HFF-Myc (cell line): Measurements from ENCODE around the gene ZFHX3.

ENCODE experiments used
- DNase-seq: peaks from one replicate; pipeline ENCODE4 v3.0.0-alpha.2; 2011; ENCODE audit warnings: low read depth; ENCODE audit errors: extremely low read depth
- H3K4me3 ChIP-seq: replicated peaks from 2 replicates; pipeline ENCODE4 v1.5.1; 2011; ENCODE audit warnings: low read depth, mild to moderate bottlenecking, control low read depth, low read length
- CTCF ChIP-seq: IDR thresholded peaks from 2 replicates; pipeline ENCODE4 v1.5.1; 2012; ENCODE audit warnings: mild to moderate bottlenecking, low read depth, low read length, control low read depth; ENCODE audit errors: missing control alignments

ZFHX3 gene

GRCh38 chr16:72983728-72984350 is 64.1 kb downstream of the ZFHX3 start:
- DNase-seq: no peak
- H3K4me3 ChIP-seq: no peak overlapping the region
- TF ChIP-seq CTCF: no peak

- H3K4me3 ChIP-seq: no peak overlapping the region
- no peak for TF ChIP-seq CTCF
- DNase-seq: no peak
Observed at GRCh38 chr16:72983241-72983640, 64.7 kb downstream of the ZFHX3 start.

GRCh38 chr16:72979974-72980373 is 68.0 kb downstream of the ZFHX3 start:
- TF ChIP-seq CTCF: no peak
- H3K4me3 ChIP-seq: no peak overlapping the region
- DNase-seq: no peak

- DNase-seq: no peak
- no peak overlapping the region for H3K4me3 ChIP-seq
- no peak for TF ChIP-seq CTCF
Observed at GRCh38 chr16:72978212-72978611, 69.7 kb downstream of the ZFHX3 start.

- H3K4me3 ChIP-seq: no peak overlapping the region
- TF ChIP-seq CTCF: no peak
- DNase-seq: no peak
Observed at GRCh38 chr16:72977127-72977526, 70.8 kb downstream of the ZFHX3 start.

- no peak for DNase-seq
- H3K4me3 ChIP-seq: no peak overlapping the region
- no peak for TF ChIP-seq CTCF
Observed at GRCh38 chr16:72976438-72977064, 71.4 kb downstream of the ZFHX3 start.

GRCh38 chr16:72975809-72976437 is 72.0 kb downstream of the ZFHX3 start:
- TF ChIP-seq CTCF: no peak
- no peak for DNase-seq
- no peak overlapping the region for H3K4me3 ChIP-seq
